ENCODE measurements around the gene KCNG1.

KCNG1 gene

DNA sequence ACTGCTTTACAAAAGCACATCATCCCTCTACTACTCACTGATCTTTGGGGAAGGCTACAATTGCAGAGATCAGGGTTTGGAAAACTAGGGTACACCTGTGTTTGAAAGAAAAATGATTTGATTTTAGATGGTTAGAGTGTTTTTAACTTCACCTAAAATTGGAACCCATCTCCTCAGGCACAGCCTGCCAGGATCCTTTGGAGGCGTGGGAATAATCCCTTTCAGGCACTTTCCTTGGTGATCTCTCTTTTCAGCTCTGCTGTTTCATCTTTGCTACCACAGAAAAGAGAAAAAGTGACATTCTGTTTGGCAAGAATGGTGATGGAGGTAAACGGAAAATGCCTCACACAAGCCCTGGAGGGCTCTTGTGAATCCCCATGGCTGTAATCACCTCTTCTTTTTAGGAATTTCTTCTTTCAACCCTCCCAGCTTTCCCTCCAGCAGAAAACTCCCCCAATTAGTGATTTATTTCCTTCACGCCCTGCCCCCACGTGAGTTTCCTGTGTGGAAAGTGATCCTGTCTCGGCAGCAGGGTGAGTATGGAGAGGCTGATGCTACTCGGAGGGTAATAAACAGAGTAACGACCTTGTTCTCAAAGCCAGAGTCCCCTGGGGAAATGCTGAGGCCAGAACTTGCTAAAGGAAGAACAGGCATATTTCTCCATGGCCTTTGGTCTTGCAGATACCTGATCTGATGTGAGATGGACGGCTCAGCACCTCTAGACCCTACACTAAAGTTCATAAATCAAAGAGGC is 9.2 kb downstream of the KCNG1 start:
- TF ChIP-seq, protein P1, sequence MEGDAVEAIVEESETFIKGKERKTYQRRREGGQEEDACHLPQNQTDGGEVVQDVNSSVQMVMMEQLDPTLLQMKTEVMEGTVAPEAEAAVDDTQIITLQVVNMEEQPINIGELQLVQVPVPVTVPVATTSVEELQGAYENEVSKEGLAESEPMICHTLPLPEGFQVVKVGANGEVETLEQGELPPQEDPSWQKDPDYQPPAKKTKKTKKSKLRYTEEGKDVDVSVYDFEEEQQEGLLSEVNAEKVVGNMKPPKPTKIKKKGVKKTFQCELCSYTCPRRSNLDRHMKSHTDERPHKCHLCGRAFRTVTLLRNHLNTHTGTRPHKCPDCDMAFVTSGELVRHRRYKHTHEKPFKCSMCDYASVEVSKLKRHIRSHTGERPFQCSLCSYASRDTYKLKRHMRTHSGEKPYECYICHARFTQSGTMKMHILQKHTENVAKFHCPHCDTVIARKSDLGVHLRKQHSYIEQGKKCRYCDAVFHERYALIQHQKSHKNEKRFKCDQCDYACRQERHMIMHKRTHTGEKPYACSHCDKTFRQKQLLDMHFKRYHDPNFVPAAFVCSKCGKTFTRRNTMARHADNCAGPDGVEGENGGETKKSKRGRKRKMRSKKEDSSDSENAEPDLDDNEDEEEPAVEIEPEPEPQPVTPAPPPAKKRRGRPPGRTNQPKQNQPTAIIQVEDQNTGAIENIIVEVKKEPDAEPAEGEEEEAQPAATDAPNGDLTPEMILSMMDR (IDR thresholded peaks at IDR 0.05; ENCODE audit: low read length, missing control alignments): no peak
- H3K4me3 ChIP-seq (replicated peaks; ENCODE audit: low read depth, low read length): no peak overlapping the region
- DNase-seq (ENCODE audit: low read depth): no peak

GRCh38 chr20:51012357-51012756 is 10.6 kb downstream of the KCNG1 start:
- H3K4me3 ChIP-seq (replicated peaks; ENCODE audit: low read depth, low read length): no peak overlapping the region
- TF ChIP-seq, protein P1 (IDR thresholded peaks at IDR 0.05; ENCODE audit: low read length, missing control alignments): no peak
- no peak for DNase-seq (ENCODE audit: low read depth)

DNA sequence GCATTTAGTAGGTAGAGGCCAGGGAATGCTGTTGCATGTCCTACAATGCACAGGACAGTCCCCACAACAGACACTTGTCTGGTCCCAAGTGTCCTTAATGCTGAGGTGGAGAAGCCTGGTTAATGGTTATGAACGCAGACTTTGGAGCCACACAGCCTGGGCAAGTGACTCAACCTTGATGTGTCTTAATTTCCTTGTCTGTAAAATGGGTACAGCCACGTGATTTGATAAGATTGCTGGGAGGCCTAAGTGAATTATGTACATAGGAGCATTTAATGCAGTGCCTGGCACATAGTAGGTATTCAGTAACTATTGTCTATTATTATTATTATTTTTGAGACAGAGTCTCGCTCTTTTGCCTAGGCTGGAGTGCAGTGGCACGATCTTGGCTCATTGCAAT is 11.4 kb downstream of the KCNG1 start:
- TF ChIP-seq, protein P1 (IDR thresholded peaks at IDR 0.05; ENCODE audit: low read length, missing control alignments): no peak
- DNase-seq (ENCODE audit: low read depth): no peak
- no peak overlapping the region for H3K4me3 ChIP-seq (replicated peaks; ENCODE audit: low read depth, low read length)

DNA sequence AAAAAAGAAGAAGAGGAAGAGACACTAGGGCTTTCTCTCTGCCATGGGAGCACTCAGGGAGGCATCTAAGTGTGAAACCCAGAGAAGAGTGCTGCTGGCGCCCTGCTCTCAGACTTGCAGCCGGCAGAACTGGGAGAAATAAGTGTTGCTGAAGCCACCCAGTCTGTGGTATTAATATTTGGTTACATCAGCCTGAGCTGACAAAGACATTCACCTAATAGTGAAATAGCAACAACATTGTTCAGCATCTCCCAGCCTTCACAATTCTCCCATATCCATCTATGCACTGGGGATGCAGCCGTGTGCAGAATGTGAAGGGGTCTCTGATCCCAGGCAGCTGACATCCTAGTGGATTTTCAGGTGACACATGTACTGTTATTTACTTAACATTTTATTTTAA is 12.0 kb downstream of the KCNG1 start:
- no peak for DNase-seq (ENCODE audit: low read depth)
- TF ChIP-seq, protein P1 (IDR thresholded peaks at IDR 0.05; ENCODE audit: low read length, missing control alignments): no peak
- no peak overlapping the region for H3K4me3 ChIP-seq (replicated peaks; ENCODE audit: low read depth, low read length)

DNA sequence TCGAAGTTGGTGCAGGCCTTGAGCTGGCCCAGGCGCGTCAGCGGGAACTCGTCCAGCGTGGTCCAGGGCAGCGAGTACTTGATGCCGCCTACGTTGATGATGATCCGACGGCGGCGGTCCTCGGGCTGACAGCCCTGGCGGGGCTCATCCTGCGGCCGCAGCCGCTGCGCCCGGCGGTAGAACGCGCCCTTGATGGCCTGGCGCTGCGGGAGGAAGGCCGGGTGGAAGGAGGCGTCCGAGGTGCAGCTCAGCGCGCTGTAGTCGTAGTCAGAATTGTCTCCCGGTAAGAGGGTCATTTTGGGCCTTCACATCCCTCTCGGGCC is 12.9 kb downstream of the KCNG1 start:
- H3K4me3 ChIP-seq (replicated peaks; ENCODE audit: low read depth, low read length): no peak overlapping the region
- TF ChIP-seq, protein P1 (IDR thresholded peaks at IDR 0.05; ENCODE audit: low read length, missing control alignments): no peak
- no peak for DNase-seq (ENCODE audit: low read depth)

DNA sequence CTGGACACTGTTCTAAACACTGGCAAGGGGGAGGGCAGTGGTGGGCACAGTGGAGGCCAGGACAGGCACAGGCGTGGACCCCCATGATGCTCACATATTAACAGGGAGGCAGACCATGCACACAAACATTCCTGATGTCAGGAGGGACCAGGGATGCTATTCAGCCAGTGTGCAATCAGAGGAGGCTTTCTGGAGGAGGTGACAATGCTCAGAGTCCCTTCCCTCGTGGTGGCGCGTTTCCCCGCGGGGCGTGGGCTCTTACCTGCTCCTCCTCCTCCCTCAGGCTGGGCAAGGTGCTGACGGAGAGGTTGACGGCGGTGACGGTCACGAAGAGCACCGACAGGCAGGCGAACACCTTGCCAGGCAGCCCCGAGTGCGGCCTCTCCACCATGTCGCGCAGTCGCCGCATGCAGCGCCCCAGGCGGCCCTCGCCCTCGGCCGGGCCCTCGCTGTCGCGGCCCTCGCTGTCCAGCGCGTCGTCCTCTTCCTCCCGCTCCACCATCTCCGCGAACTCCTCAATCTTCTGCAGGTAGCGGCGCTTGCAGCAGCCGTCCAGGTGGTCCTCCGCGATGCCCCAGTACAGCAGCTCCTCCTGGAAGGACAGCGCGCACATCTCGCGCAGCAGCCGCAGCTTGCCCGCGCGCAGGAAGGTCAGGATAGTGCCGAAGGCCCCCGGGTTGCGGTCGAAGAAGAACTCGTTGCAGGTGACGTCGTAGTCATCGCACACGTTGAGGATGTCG is 13.4 kb downstream of the KCNG1 start:
- no peak for DNase-seq (ENCODE audit: low read depth)
- TF ChIP-seq, protein P1 (IDR thresholded peaks at IDR 0.05; ENCODE audit: low read length, missing control alignments): no peak
- H3K4me3 ChIP-seq (replicated peaks; ENCODE audit: low read depth, low read length): no peak overlapping the region
